ENCODE data around the gene TMC1.

GRCh38 chr9:72526901-72527800, 5.7 kb downstream of the TMC1 start:
- TF ChIP-seq CTCF (conservative IDR thresholded peaks at IDR 0.05; ENCODE audit: low read length) (no peak), EZH2phosphoT487 (IDR thresholded peaks at IDR 0.05; ENCODE audit: borderline replicate concordance) (no peak)
